Erythroblast (primary cell): ENCODE measurements around the gene RRAS2.

ENCODE experiments used
- GATA1 ChIP-seq: IDR thresholded peaks from 2 replicates; pipeline ENCODE4 v1.6.1; 2011; ENCODE audit warnings: low read depth, mild to moderate bottlenecking, control low read depth, low read length, moderate library complexity
- POLR2A ChIP-seq: IDR thresholded peaks from 2 replicates; pipeline ENCODE4 v1.6.1; 2011; ENCODE audit warnings: mild to moderate bottlenecking, low read length

GRCh38 chr11:14331476-14332136, 27.4 kb downstream of the RRAS2 start:
- TF ChIP-seq POLR2A (no peak), GATA1 (no peak)
